Measurements from ENCODE around the gene MEIOB. TPM values are rescaled to one million over a fixed set of nuclear protein-coding genes. Genes with fewer than 3 reads are reported as not detected.

MEIOB gene
- total RNA-seq, 2 donors from 2014 or later, result 0.26 TPM; not detected in 1

DNA sequence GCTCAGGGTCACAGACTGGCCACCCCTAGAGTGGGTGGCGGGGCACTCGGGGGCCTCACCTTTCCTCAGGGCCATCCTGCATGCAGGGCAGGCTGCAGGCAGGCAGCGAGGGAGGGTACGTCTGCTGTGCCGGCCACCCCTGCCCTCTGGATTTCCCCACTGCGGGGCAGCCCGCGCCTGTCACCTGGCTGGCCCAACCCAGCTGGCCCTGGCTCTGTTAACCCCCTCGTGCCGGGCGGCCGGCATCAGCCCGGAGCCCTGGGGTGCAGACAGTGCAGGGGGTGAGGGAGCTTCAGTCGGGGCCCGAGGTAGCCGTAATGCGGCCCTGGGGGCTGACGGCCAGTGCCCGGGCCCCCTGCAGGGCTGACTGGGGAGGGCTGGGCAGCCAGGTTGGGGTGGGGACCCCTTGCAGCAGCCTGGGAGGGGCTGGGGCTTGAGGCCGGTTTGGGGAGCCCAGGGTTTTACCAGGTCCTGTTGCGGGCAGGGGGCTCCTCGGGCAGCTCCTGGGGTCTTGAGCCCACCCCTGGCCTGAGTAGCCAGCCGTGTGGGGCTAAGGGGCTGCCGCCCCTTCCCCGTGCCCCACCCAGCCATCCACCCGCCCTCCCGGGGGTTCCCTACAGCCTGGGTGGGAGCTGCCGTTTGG is 78.3 kb downstream of the MEIOB start, which contains the start of gene IGFALS:
TSS of gene IGFALS (minus strand) at position 128 of the 643 bp plus-strand sequence. CDS start at position 75, 53 bp downstream.
- Histone ChIP-seq H3K27me3 (no peaks in the 10 kb centered on the region), H3K4me1 (peaks cover 27% of the 10 kb centered on the region), H3K36me3 (replicated peaks in 1 of 2; ENCODE audit: insufficient read depth in 1 of 2, low read depth in 2 of 2) (no peaks in the 10 kb centered on the region), H3K9me3 (no peaks in the 10 kb centered on the region), H3K27ac (peak within 1 kb of the TSS; percentile 47 to 83 (median 72)), H3K4me3 (no peak within 1 kb of the TSS)
- ATAC-seq (peak; percentile 68), DNase-seq (peak; percentile 55 to 64 (median 60))
- intact Hi-C loops (cut with DNase I), result no loop called here
- TF ChIP-seq, protein P1, sequence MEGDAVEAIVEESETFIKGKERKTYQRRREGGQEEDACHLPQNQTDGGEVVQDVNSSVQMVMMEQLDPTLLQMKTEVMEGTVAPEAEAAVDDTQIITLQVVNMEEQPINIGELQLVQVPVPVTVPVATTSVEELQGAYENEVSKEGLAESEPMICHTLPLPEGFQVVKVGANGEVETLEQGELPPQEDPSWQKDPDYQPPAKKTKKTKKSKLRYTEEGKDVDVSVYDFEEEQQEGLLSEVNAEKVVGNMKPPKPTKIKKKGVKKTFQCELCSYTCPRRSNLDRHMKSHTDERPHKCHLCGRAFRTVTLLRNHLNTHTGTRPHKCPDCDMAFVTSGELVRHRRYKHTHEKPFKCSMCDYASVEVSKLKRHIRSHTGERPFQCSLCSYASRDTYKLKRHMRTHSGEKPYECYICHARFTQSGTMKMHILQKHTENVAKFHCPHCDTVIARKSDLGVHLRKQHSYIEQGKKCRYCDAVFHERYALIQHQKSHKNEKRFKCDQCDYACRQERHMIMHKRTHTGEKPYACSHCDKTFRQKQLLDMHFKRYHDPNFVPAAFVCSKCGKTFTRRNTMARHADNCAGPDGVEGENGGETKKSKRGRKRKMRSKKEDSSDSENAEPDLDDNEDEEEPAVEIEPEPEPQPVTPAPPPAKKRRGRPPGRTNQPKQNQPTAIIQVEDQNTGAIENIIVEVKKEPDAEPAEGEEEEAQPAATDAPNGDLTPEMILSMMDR (IDR thresholded peaks at IDR 0.05), result no peak
- TF ChIP-seq POLR2A (IDR thresholded peaks at IDR 0.05), result peak in 1 of 3 donors; percentile 4
- WGBS, 2 donors, result 18% methylated on average over 28 of the region's 28 CpGs; no CpG with 5 or more reads in 1 of the 2 donors

DNA sequence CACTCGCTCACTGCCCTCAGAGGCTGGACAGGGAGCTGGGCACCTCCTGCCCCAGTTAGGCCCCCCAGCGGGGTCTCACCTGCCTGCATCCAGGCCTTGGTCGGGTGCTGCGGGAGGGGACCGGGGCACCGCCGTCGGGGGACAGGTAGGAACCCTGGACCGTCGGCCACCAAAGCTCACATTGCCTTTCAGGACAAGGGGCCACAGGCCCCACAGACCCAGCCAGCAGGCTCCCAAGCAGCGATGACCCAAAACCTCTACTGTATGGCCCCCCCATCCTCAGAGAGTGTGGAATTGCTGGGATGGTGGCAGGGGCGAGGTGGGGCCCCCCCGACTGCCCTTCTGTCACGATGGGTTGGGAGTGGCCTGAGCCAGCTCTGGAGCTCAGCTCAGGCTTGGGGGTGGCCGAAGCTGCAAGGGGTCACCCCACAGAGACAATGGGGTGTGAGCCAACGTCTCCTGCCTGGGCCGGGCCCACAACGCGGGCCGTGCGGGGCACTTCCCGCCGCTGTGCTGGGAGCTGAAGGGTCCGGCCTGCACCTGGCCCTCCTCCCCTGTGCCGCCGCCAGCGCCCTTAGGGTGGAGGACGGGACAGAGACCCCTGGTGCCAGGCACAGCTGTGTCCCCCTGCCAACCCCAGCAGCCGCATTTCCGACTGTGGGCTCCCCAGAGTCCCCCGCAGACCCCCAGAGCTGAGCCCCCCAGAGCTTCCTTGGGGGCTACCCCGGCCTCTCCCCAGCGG is 79.0 kb downstream of the MEIOB start:
- no peak for ATAC-seq
- WGBS, 2 donors, result 40 to 47% methylated on average over 3 to 23 of the region's 33 CpGs
- H3K27me3 ChIP-seq, result no peaks in the 10 kb centered on the region
- no peaks in the 10 kb centered on the region for H3K9me3 ChIP-seq
- no peak for DNase-seq
- TF ChIP-seq, protein P1 (IDR thresholded peaks at IDR 0.05), result no peak
- no peak for TF ChIP-seq POLR2A (IDR thresholded peaks at IDR 0.05)
- H3K36me3 ChIP-seq (replicated peaks in 1 of 2; ENCODE audit: insufficient read depth in 1 of 2, low read depth in 2 of 2), result peaks cover 0 to 4% of the 10 kb centered on the region in 2 donors
- peaks cover 27% of the 10 kb centered on the region for H3K4me1 ChIP-seq
- peak overlapping the region; percentile 47 to 83 (median 72) for H3K27ac ChIP-seq
- H3K4me3 ChIP-seq, result no peak overlapping the region
- intact Hi-C loops (cut with DNase I), result no loop called here

DNA sequence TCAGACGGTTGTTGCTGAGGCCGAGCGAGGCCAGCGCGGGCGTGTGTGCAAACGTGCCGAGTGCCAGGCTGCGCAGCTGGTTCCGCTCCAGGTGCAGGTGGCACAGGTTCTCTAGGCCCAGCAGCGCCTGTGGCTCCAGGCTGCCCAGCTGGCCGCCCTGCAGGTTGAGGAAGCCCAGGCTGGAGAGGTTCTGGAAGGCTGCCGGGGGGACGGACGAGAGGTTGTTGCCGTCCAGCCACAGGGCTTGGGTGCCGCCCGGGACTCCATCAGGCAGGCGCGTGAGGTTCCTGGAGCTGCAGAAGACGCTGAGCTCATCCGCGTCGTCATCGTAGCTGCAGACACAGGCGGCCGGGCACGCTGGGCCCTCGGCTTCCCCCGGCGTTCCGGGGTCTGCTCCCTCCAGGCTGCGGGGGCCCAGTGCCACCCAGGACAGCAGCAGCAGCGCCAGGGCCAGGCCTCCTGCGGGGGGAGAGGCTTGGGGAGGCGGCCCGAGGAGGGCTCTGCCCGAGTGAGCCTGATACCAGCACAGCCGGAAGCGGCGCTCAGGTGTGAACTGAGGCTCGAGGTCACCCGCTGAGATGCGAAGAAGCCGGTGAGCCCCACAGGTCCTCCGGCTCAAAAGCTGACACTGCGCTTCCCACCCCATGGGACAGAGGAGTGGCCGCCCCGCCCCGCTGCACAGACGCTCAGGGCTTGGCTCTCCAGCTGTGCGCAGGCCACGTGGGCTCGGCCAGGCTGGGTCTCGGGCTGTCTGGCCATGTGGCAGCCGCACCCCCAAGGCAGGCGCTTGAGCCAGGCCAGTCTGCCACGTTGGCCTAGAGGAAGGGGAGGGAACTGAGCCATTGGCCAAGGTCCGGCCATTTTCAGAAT is 79.8 kb downstream of the MEIOB start:
- no peaks in the 10 kb centered on the region for H3K27me3 ChIP-seq
- peaks cover 0 to 6% of the 10 kb centered on the region in 2 donors for H3K36me3 ChIP-seq (replicated peaks in 1 of 2; ENCODE audit: insufficient read depth in 1 of 2, low read depth in 2 of 2)
- DNase-seq, result peak in 1 of 4 donors; percentile 8
- peak overlapping the region in 1 of 4 donors; percentile 74 for H3K27ac ChIP-seq
- no peak for TF ChIP-seq POLR2A (IDR thresholded peaks at IDR 0.05)
- no peak overlapping the region for H3K4me3 ChIP-seq
- peaks cover 27% of the 10 kb centered on the region for H3K4me1 ChIP-seq
- intact Hi-C loops (cut with DNase I), result no loop called here
- 91 to 93% methylated on average over 10 to 33 of the region's 59 CpGs for WGBS, 2 donors
- no peak for ATAC-seq
- no peaks in the 10 kb centered on the region for H3K9me3 ChIP-seq

DNA sequence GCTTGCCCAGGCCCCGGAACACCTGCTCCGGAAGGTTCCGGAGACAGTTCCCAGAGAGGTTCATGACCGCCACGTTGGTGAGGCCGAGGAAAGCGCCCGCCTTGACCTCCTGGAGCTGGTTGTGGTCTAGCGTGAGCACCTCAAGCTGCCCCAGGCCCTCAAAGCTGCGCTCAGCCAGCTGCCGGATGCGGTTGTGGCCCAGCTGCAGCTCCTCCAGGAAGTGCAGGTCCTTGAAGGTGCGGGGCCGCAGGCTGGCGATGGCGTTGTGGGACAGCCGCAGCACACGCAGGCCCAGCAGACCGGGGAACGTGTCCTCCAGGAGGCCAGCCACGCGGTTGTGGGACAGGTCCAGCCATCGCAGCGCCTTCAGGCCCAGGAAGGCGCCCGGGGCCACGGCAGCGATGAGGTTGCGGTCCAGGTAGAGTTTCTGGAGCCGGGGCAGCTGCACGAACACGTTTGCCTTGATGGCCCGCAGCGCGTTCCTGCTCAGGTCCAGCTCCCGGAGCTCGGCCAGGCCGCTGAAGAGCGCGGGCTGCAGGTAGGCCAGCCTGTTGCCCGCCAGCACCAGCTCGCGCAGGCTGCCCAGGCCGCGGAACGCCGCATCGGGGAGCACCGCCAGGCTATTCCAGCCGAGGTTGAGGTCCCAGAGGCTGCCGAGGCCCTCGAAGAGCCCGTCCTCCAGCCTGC is 80.6 kb downstream of the MEIOB start:
- TF ChIP-seq, protein P1 (IDR thresholded peaks at IDR 0.05), result no peak
- TF ChIP-seq POLR2A (IDR thresholded peaks at IDR 0.05), result no peak
- Histone ChIP-seq H3K4me1 (peaks cover 27% of the 10 kb centered on the region), H3K4me3 (no peak overlapping the region), H3K27ac (no peak overlapping the region), H3K36me3 (replicated peaks in 1 of 2; ENCODE audit: insufficient read depth in 1 of 2, low read depth in 2 of 2) (peaks cover 0 to 6% of the 10 kb centered on the region in 2 donors), H3K27me3 (no peaks in the 10 kb centered on the region), H3K9me3 (no peaks in the 10 kb centered on the region)
- ATAC-seq (no peak), DNase-seq (no peak)
- 94 to 96% methylated on average over 7 to 51 of the region's 53 CpGs for WGBS, 2 donors
- intact Hi-C loops (cut with DNase I), result no loop called here

Data from body of pancreas (tissue), 4 donors.